ENCODE data around the gene SOX21. TPM values are rescaled to one million over a fixed set of nuclear protein-coding genes. Genes with fewer than 3 reads are reported as not detected.
"Not testable (repeated sequence)": the region's sequence is repeated elsewhere in the genome, so short reads cannot be mapped to it uniquely, and the experiment has no call there.

SOX21 gene
- total RNA-seq, 1 experiment from 2014 or later = 11.4 TPM

DNA sequence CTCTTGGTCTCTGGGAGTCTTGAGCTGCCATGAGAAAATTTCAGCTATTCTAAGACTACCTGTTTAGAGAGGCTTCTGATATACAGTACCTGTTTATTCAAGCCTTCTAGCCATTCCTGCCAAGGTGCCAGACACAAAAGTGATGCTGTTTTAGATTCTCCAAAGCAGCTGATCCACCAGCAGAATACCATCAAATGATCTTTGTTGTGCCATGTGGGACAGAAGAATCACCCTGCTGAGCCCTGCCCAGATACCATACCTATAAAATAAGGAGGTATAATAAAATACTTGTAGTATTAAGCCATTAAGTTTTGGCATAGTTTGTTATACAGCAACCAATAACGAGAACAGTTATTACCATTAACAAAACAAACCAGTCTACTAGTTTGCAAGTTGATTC lies 14.1 kb upstream of the SOX21 start (continued):
- no peak for TF ChIP-seq GTF2I (CRISPR knock-in tag; conservative IDR thresholded peaks at IDR 0.05)
- TF ChIP-seq TP53 (CRISPR knock-in tag; IDR thresholded peaks at IDR 0.05) = no peak
- no peak for TF ChIP-seq MYBL2 (CRISPR knock-in tag; IDR thresholded peaks at IDR 0.05)

DNA sequence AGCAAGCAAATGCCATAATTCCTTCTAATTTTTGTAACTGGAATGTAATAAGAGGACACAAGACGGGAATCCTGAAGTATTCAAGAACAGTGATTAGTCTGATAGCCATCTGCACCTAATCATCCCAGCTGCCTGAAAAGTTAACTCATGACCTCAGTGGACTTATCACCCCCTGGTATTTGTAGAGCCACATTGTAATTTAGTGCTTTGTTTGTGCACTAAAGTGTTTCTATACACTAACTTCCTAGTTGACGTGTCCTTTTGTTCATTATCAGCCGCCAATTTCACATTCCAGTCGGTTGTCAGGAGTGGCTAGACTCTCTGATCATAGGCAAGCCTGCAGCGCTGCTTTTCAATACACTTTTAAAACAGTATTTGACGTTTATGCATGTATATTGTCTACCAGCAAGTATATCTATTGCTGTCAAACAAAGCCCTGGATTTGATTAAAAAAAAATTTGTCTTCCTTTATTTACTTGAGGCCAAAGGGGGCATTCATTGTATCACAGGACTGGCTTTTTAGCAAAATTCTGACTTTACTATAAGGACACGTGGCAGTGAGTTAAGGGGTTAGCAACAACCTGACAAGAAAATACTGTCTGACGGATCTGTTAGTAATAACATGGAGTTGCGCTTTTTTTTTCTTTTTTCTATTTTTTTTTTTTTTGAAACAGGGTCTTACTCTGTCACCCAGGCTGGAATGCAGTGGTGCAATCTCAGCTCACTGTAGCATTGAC lies 10.4 kb upstream of the SOX21 start:
- Mint-ChIP-seq H3K36me3 (peaks cover 7% of the 10 kb centered on the region), H3K27ac (no peak overlapping the region), H3K4me1 (no peaks in the 10 kb centered on the region), H3K9me3 (peaks cover 15% of the 10 kb centered on the region), H3K4me3 (no peak overlapping the region), H3K27me3 (ENCODE audit: low read depth) (peaks cover 3% of the 10 kb centered on the region; the same call in 1 of the 2 replicates)
- ChIA-PET CTCF (no interaction called here), POLR2A (no interaction called here)
- ATAC-seq (no peak), DNase-seq (ENCODE audit: low spot score) (no peak)
- no peak for TF ChIP-seq SOX15 (CRISPR knock-in tag; IDR thresholded peaks at IDR 0.05)
- no peak for TF ChIP-seq NR3C1 (CRISPR knock-in tag; conservative IDR thresholded peaks at IDR 0.05; ENCODE audit: low read depth)
- TF ChIP-seq JAZF1 (CRISPR knock-in tag; IDR thresholded peaks at IDR 0.05) = no peak
- TF ChIP-seq TP53 (CRISPR knock-in tag; IDR thresholded peaks at IDR 0.05) = no peak
- TF ChIP-seq RELA (CRISPR knock-in tag; IDR thresholded peaks at IDR 0.05; ENCODE audit: borderline replicate concordance) = no peak
- TF ChIP-seq, protein P1, sequence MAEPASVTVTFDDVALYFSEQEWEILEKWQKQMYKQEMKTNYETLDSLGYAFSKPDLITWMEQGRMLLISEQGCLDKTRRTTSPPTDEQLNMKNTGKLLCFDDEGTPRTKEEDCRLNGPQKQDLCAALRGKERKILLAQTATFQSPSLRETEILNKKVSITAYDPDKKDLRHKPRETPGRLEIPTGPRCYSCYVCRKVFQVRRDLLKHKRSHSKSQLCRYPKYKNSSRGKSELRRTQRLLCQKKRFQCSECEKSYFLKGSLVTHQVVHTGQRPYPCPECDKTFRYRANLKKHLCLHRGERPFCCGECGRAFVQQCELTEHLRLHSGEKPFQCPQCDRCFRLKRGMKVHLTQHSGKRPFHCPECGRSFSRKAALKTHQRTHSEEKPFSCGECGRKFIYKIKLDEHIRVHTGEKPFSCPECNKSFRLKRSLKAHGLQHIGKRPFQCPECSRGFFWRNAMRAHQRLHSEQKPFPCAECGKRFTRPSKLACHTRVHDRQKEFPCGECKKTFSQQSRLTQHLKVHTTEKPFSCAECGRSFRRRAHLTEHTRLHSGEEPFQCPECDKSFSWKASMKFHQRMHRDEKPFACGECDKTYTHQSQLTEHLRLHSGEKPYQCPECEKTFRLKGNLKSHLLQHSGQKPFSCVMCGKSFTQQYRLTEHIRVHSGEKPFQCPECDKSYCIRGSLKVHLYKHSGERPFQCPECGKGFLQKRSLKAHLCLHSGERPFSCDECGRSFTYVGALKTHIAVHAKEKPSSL (CRISPR knock-in tag; conservative IDR thresholded peaks at IDR 0.05) = no peak
- TF ChIP-seq ZNF263 (CRISPR knock-in tag; IDR thresholded peaks at IDR 0.05; ENCODE audit: low read depth) = no peak
- no peak for TF ChIP-seq HMGA2 (CRISPR knock-in tag; IDR thresholded peaks at IDR 0.05)
- TF ChIP-seq, protein P2, sequence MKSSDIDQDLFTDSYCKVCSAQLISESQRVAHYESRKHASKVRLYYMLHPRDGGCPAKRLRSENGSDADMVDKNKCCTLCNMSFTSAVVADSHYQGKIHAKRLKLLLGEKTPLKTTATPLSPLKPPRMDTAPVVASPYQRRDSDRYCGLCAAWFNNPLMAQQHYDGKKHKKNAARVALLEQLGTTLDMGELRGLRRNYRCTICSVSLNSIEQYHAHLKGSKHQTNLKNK (CRISPR knock-in tag; IDR thresholded peaks at IDR 0.05) = no peak
- TF ChIP-seq, protein P3, sequence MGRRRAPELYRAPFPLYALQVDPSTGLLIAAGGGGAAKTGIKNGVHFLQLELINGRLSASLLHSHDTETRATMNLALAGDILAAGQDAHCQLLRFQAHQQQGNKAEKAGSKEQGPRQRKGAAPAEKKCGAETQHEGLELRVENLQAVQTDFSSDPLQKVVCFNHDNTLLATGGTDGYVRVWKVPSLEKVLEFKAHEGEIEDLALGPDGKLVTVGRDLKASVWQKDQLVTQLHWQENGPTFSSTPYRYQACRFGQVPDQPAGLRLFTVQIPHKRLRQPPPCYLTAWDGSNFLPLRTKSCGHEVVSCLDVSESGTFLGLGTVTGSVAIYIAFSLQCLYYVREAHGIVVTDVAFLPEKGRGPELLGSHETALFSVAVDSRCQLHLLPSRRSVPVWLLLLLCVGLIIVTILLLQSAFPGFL (CRISPR knock-in tag; IDR thresholded peaks at IDR 0.05; ENCODE audit: borderline replicate concordance) = no peak

DNA sequence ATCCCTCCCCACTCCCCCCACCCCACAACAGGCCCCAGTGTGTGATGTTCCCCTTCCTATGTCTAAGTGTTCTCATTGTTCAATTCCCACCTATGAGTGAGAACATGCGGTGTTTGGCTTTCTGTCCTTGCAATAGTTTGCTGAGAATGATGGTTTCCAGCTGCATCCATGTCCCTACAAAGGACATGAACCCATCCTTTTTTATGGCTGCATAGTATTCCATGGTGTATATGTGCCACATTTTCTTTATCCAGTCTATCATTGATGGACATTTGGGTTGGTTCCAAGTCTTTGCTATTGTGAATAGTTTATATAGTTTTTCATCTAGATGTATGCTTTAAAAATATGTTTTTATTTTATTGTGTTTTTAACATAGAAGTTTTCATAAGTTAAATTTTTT lies 6.4 kb upstream of the SOX21 start:
- peaks cover 27% of the 10 kb centered on the region for H3K4me1 Mint-ChIP-seq
- H3K36me3 Mint-ChIP-seq; H3K4me3 Mint-ChIP-seq; POLR2A ChIA-PET; CTCF ChIA-PET; H3K9me3 Mint-ChIP-seq; H3K27ac Mint-ChIP-seq; ATAC-seq; DNase-seq (ENCODE audit: low spot score): not testable (repeated sequence)
- peaks cover 27% of the 10 kb centered on the region for H3K27me3 Mint-ChIP-seq (ENCODE audit: low read depth)

DNA sequence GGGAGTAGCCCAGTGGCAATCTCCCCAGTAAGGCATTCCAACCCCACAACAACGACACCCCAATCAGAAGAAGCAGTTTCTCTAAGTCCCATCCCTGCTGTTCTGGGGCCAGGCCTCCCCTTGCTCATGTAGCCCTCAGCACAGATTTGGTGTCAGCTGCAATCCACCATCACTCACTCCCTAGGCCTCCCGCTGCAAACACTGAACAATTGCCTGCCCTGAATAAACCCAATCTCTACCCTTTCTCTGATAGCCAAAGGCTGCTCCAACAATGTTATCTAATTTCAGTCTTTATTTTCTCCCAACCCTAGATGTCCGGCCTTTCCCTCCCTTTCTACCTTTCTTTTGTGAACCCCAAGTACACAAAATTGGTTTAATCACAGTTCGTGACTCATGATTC lies 5.6 kb upstream of the SOX21 start:
- DNase-seq (ENCODE audit: low spot score) (no peak), ATAC-seq (no peak)
- no peak overlapping the region for H3K4me3 Mint-ChIP-seq
- TF ChIP-seq, protein P4, sequence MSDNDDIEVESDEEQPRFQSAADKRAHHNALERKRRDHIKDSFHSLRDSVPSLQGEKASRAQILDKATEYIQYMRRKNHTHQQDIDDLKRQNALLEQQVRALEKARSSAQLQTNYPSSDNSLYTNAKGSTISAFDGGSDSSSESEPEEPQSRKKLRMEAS (CRISPR knock-in tag; IDR thresholded peaks at IDR 0.05) = no peak
- TF ChIP-seq ZNF219 (CRISPR knock-in tag; IDR thresholded peaks at IDR 0.05; ENCODE audit: borderline replicate concordance) (no peak), TCF7 (CRISPR knock-in tag; IDR thresholded peaks at IDR 0.05; ENCODE audit: low read depth) (no peak)
- ChIA-PET POLR2A (no interaction called here), CTCF (interaction anchor here (1.0 to 1.5 kb wide), 3 partner anchors 43 to 250 kb away, joined by 3 to 9 read pairs (median 4); no protein-coding TSS in a partner anchor)
- H3K27ac Mint-ChIP-seq = no peak overlapping the region
- no peaks in the 10 kb centered on the region for H3K36me3 Mint-ChIP-seq
- H3K9me3 Mint-ChIP-seq = 0 out of 2 replicates have a peak, but pooled peaks cover 4% of the 10 kb centered on the region
- peaks cover 29% of the 10 kb centered on the region for H3K27me3 Mint-ChIP-seq (ENCODE audit: low read depth)
- H3K4me1 Mint-ChIP-seq = peaks cover 29% of the 10 kb centered on the region

Data from WTC11 (cell line).